GM21619 (cell line): ENCODE data around the gene ELL.
A peak's percentile ranks its signal among the peaks of the same experiment; 100 is the strongest.

ENCODE experiments used
- ATAC-seq: cut with Tn5 transposase; IDR thresholded peaks from one replicate; pipeline ENCODE4 v1.9.1; 2021; ENCODE audit not compliant: unreplicated experiment

ELL gene

DNA sequence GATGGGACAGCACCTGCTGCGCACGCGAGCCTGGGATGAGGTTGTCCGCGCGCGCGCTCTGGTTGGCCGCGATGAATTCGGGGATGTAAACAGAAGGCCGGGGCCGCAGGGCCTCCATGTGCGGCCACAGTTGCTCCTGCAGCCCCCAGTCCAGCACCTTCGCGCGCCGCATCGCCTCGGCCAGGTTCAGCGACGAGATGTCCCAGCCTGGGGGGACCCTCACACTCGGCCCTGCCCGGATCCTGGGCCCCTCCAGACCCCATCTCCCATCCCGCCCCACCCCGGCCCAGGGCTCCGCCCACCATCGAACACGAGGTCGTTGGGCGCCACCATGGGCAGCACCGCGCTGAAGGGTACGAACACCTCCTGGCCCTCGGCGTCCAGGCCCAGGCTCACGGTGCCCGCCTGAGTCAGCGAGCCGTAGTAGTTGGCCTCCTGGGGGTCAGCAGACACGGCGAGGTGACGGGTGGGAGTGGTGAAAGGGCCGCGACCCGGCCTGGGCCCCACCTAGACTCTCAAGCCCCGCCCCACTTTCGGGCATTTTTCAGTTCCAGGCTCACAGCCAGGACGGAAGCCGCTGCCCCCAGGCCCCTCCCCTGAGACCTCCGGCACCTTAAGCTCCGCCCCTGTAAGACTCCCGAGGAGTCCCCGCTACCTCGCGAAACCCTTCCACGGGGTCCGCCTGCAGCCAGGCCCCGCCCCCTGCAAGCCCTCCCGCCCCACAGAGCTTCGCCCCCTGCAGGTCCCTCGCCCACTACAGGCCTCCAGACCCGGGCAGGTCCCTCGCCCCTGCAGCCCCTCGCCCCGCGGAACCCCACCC lies 85.0 kb downstream of the ELL start:
- ATAC-seq = no peak

DNA sequence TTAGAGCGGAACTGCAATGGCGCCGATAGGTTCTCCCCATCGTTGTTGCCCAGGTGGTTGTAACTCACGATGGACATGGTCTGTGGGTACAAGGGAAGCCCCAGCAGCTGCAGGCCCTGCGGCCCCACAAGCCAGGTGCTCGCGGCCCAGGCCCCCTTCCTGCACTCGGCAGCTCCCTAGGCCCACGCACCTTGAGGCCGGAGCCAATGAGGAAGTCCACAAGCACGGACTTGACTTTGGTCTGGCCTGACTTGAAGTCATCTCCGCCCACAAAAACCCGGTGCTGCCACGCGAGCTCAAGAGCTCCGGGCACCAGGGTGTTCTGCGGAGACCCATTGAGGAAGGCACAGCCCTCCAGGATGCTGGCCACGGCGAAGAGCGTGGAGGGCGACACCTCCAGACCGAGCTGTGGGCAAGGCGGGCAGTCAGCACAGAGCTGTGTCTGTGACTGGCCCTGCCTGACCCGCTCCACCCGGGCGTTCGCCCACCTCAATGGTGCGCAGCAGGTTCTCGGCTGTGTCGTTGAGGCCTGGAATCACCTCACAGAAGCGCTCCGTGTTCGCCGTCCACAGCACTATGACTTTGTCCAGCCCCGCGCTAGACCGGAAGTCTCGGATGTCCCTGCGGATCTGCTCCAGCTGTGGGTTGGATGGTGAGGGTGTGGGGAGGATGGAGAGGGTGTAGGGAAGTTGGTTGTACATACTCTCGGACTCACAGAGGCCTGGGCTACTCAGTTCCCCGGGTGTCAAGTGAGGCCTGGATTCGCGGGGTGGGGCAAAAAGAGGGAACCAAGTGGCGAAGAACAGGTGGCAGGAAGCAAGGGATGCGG lies 85.8 kb downstream of the ELL start:
- ATAC-seq = no peak

DNA sequence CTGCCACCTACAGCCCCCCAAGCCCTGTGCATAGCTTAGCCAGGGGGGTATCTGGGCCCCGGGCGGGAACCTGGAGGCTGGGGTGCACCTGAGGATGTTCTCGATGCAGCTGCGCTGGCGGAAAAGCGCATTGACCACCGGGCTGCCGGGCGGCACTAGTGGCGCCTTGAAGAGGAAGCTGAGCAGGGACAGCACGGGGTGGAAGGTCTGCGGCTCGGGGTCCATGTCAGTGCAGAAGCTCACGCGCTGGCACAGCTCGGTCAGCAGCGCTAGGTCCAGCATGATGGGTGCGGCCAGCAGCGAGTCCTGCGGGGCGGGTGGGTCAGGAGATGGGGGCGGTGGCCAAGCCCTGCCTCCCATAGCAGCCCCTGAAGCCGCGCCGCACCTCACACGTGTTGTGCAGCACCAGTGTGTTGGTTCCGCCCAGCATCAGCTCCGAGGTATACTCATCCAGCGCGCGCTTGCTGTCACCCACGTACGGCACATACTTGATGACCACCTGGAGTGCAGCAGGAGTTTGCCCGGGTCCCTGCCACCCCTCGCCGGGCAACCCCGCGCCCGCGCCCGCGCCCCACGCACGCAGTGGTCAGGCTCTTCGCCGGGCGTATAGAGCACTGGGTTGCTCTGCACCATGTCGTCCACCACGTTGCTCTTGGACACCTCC lies 86.6 kb downstream of the ELL start:
- ATAC-seq = no peak

DNA sequence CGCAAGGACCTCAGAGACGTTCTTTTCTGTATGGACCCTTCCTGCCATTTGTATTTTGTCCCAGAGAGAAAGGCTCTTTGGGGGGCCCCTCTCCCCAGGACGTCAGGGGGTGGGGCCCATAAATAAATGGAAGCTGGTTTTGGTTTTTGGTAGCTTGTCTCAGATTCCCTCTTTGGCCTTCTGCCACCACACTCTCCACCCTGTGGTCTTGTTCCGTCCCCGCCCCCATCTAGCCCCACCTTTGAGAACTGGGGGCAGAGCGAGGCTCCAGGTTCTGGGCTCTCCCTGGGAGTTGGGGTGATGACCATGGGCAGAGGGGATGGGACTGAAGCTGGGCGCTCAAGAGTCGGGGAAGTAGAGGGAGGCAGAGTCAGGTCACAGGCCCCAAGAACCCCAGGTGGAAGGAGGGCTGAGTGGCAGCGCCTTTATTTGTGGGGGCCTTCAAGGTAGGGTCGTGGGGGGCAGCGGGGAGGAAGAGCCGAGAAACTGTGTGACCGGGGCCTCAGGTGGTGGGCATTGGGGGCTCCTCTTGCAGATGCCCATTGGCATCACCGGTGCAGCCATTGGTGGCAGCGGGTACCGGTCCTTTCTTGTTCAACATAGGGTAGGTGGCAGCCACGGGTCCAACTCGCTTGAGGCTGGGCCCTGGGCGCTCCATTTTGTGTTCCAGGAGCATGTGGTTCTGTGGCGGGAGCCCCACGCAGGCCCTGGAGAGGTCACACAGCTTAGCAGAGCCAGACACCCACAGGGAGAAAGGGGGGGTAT lies 87.3 kb downstream of the ELL start:
- ATAC-seq = no peak

DNA sequence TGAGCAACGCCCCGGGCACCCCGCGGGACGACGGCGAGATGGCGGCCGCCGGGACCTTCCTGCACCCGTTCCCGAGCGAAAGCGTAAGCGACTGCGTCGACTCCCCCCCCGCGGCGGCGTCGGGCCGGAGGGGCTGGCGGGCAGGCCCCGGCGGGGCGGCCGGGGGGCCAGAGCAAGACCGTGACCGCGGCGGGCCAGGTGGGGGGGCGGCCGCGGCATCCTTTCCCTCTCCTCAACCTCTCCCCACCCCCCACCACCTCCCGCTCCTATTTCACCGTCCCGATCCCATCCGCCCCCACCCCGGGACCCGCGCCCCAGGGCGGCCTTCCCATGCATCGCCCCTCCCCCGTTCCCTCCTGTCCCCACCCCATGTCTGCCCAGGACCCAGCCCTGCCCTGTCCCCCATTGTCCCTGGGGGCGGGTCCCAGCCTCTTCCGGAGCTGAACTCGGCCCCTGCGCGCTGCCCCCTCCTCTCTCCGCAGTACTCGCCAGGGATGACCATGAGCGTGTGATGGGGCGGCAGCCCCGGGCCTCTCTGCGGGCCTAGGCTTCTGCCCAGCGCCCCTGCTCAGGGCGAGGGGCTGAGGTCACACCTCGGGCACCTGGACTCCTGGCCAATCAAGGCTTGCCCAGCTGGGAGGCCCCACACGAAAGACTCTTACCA lies 88.0 kb downstream of the ELL start:
- no peak for ATAC-seq

DNA sequence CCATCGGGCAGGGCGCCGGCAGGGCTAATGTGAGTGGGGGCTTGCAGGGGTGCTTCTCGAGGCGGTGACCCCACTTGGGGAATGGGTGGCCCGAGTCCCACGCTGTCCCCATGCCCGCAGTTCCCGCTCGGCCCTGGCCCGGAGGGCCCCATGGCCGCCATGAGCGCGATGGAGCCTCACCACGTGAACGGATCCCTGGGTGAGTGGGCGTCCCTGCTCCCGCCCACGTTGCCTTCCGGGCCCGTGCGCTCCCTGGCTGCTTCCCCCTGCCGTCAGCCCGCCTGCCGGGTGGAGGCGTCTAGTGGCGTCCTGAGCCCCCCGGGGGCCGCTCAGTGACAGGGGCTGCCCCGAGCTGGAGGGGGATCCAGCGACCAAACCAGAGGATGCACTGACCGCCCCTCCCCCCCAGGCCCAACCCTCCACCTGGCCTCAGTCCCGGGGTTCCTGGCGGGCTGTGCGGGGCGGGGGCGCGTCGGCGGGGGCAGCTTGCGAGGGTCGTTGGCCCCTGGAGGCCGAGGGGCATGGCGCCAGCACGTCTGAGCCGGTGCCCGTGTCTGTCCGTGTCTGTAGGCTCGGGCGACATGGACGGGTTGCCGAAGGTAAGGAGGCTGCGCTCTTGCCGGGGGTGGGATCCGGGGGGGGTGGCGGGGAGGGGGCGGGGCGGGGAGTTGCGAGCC lies 88.7 kb downstream of the ELL start:
- ATAC-seq = no peak

DNA sequence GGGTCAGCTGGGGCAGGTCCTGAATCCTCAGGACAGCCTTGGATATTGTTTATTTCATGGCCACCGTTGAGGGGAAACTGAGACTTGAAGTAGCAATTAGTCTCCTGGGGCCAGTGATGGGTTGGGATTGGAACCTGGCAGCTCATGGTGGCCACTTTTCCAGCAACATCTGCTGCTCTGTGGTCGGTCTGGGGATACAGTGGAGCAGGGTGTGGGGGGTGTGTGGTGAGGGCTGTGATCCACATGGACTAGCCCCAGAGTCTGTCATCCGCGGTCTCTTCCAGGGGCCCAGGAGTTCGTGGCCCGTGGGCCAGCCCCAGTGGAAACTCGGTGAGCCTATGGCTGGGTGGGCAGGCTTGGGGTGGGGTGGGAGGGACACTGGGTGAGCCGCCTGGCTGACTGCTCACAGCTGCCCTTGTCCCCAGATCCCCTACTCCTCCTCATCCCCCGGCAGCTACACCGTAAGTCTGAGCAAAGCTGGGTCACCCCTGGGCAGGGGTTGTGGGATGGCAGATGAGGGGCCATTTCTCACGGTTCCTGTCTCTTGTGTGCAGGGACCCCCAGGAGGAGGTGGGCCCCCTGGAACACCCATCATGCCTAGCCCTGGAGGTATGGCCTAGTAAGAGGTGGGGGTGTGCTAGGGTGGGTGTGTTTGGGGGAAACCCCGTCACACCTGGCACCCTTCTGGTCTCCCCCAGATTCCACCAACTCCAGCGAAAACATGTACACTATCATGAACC lies 89.4 kb downstream of the ELL start:
- ATAC-seq = no peak

DNA sequence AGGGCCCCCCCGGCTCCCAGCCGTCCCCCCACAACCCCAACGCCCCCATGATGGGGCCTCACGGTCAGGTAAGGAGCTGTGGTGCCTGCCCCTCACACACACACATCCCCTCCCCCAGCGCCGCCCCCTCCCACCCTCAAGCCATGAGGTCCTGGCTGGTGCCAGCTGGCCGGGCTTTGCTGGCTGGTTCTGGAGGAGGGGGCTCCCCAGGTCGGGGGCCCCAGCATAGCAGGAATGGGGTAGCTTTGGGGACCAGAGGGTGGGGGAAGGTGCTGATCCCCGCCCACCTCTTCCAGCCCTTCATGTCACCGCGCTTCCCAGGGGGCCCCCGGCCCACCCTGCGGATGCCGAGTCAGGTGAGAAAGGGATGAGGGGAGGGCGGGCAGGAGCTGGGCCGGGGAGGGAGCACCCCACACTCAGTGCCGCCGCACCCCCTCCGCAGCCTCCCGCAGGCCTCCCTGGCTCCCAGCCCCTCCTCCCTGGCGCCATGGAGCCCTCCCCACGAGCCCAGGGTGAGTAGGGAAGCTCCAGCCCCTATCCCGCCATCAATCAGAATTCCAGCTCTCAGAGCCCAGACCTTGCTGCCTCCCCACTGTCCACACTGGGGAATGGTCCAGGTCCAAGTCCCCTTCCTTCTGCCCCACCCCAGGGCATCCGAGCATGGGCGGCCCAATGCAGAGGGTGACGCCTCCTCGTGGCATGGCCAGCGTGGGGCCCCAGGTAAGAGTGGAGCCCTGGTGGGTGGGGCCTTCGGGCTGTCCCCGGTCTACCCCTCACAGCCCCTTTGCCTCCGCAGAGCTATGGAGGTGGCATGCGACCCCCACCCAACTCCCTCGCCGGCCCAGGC lies 90.3 kb downstream of the ELL start:
- ATAC-seq = no peak

GRCh38 chr19:18430417-18431144 lies 91.3 kb downstream of the ELL start:
- no peak for ATAC-seq

DNA sequence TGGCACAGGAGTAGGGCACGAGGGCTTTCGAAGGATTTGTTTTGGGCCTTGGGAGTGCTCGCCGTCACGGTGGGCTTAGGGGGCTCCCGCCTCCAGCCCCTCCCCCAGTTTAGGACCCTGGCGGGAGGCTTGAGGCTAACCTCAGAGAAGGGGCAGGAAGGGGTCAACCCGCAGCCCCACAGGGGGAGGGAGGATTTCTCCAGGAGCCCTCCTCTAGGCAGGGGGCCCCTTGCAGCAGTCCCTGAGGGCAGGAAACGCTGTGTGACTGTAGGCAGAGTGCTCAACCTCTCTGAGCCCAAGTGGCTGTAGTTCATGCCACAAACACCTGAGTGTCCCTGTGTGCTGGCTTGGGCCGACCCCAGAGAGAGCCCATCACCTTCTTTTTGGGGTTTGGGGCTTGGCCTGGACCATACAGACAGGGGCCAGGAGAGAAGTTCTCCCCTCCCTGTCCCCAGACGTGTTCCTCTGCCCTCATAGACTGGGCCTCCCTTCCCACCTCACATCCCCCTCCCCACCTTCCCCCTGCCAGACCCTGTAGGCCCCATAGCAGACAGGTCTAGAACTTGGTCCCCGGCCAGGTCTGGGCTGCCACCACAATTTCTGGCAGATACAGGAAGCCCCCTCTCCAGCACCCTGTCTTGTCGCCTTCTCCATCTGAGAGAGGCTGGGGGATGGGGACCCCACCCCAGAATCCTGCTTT lies 92.0 kb downstream of the ELL start:
- no peak for ATAC-seq

- ATAC-seq = peak; percentile 49
Observed at GRCh38 chr19:18428787-18429674, 92.8 kb downstream of the ELL start.

GRCh38 chr19:18428173-18428786 lies 93.6 kb downstream of the ELL start:
- no peak for ATAC-seq

GRCh38 chr19:18427743-18428113 lies 94.1 kb downstream of the ELL start:
- ATAC-seq = no peak

- ATAC-seq = no peak
Observed at GRCh38 chr19:18427080-18427742, 94.7 kb downstream of the ELL start.

DNA sequence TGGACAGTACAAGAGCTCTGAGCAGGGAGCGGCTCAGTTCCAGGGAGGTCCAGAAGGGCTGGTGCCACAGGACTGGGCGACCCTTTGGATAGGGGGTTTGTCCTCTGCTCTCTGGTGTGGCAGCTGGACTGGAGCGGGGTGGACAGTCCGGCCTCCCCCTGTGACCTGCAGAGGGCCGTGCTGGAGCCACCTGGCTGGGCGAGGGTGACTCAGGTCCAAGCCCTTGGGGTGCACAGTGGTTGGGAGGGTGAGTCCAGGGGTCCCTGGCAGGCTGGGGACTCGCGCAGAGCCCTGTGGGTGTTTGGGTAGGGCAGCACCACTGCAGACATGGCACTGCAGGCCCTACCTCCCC lies 95.5 kb downstream of the ELL start:
- no peak for ATAC-seq
